HuH-7 (cell line): Measurements from ENCODE around the gene CTAGE1.

Experiments
- DNase-seq: peaks from one replicate; pipeline ENCODE4 v3.0.0; 2011; ENCODE audit warnings: low spot score

Gene CTAGE1

DNA sequence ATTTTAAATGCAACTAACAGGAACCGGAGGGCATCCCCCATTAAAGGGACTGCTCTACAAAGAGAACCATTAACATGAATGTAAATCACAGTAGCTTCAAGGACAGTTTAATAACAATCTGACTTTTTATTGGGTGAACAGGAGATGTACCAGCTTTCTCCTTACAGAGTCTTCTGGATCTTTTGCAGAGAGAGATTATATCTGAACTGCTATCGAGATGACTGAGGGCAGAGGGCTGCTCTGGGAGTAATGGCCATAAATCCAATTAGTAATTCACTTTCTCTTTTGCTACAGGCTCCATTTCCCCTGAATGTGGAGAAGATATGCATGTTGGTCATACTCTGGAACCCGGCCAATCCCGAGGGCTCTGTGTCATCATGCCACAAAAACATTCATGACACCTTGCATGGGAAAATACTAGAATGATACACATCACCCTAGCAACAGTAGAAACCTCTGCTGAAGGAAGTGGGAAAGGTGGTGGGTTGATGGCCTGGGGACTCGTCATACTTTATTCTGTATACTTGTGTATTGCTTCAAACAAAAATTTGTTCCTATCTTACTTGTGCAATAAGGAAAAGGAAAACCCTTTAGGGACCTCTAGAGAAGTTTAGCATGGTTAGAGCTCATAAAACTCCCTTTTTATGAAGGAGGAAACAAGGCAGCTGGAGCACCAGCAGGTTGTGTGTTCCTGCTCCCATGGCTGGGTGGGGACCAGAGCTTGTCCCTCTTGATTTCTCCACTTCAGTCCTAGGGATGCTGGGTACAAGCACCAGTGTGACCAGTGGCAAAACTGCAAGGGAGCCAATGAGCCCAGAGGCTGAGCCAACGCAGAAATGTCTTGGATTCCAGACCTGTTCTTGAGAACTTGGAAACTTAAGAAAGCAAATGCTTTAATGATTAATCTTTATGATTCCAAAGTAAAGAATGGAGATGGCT, 26.0 kb downstream of the CTAGE1 start:
- no peak for DNase-seq

DNA sequence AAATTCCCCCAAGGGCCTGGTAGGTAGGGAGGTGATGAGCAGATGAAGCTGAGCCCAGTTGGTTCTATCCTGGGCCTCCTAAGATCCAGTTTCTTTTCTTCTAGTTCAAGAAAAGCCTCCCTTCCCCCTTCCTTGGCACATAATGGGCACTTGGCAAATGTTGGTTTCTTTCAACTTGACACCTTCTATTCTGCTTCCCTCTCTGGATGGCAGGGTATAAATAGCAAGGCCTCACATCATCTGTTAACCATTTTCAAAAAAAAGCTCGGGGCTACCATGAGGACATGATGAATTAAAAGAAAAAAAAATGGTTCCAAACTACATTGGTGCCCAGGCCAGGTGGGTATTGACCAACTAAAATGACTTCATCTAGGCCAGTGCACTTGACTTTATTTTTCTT, 29.9 kb downstream of the CTAGE1 start:
- no peak for DNase-seq

DNA sequence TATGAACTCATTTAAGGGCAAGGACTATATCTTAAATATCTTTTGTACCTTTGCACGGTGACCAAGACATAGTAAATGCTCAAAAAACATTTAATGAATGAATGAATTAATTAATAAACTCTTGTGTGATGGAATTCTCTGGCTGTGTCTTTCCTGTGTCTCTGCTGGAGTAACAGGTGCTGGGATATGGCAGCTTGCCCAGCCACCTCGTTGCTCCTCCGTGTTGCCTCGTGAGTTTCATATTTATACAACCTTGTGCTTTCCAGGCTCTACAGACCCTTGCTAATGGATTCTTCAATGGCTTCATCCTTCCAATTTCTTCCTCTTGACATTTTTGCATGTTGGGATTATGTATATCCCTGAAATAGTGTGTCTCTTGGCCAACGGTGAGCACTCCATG, 30.4 kb downstream of the CTAGE1 start:
- no peak for DNase-seq

DNA sequence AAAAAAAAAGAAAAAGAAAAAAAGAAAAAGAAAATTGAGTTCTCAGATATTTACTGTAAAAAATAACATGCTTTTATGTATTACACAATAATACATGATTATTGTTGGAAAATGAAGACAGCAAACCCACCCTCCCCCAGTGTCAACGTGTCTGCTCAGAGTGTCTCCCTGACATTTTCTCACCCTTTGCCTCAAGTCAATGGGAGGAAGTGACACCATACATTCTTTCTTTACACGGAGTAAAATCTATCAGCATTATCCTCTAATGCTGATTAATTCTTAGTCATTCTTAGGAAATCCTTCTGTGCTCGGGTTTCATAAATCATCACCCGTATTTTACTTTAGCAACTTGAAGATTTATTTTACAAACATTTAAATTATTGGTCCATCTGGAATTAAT, 32.0 kb downstream of the CTAGE1 start:
- DNase-seq = no peak

DNA sequence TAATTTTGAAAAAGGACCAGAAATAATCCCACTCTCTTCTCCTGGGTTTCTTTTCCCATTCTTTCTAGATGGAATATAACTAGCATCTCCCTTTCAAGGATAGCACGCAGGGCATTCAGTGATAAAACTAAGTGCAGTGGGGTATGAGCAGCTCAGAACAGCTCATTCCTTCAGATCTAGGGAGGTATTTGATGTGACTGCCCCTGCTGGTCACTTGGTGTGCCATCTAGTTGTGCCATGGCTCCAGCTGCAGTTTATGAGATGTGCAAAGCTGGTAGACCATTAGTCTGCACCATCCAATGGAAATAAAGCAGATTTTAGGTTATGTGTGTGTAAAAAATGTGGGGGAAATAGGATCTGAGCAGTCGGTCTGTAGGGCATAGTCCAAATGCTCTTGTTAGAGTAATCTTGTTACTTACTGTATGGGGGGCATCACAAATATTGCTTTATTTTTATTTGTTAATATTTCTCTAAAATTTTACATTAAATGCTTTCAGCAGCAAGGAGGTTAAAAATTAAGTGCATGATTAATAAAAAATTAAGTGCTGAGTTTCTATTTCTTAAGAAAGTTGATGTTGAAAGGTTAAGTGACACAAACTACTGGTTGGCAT, 38.9 kb downstream of the CTAGE1 start:
- DNase-seq = peak; percentile 35

DNA sequence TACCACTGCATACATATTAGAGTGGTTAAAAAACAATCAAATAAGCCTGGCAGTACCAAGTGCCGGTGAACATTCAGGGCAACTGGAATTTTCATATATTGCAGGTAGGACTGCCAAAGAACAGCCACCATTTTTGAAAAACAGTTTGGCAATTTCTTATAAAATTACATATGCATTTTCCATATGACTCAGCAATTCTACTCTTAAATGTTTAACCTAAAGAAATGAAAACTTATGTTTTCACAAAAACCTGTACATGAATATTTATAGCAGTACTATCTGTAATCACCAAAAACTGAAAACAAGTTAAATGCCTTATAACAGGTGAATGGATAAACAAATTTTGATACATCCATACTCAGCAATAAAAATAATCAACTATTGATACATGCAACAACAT, 39.9 kb downstream of the CTAGE1 start:
- DNase-seq = no peak

DNA sequence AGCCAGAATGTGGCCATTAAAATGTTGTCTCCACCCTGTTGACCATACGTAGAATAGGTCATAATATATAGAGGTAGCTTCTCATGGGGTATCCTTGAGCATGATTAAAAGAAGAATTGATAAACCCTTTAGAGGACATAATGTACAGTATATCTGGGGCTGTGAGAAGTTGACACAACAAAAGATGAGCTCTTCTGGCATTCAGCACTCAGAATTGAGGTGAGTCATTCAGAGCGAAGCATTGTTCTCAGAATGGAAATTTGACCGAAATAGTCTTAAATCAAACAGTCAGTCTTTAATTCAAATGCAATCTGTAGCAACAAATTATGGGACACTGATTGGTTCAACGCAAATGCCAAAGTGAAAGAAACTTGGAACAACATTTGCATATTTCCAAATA, 47.3 kb downstream of the CTAGE1 start:
- no peak for DNase-seq

DNA sequence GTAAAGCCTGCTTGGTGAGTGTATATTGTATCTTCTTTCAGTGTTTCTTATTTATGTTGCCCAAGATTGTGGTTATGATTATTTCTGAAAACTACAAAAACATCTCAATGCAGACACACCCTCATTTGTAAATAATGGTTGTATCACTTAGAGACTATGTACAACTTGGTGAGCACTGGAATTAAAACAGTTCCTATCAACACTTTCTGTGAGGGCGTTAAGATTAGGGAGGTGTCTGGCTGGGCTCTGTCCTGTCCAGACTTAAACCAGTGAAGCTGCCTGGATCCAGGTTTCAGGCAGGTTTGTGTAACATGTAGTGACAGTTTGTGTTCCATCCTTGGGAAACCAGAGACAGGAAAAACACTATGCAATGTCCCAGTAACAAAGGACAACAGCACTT, 49.7 kb downstream of the CTAGE1 start:
- no peak for DNase-seq

DNA sequence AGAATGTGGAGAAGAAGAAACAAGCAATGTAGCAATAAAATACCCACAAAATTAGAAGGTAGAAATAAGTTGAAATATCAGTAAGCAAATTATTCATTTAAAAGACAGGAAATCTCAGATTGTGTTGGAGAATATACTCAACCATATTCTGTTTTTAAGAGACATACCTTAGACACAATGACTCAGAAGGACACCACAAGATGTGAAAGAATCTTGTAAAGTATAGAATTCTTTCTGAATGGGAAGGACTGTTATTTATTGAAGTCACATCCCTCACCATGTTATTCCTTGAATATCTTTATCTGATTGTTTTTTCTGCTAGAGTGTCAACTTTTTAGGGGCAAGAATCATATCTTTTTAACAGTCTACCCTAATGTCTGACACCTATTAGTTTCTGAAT, 50.4 kb downstream of the CTAGE1 start:
- DNase-seq = no peak

DNA sequence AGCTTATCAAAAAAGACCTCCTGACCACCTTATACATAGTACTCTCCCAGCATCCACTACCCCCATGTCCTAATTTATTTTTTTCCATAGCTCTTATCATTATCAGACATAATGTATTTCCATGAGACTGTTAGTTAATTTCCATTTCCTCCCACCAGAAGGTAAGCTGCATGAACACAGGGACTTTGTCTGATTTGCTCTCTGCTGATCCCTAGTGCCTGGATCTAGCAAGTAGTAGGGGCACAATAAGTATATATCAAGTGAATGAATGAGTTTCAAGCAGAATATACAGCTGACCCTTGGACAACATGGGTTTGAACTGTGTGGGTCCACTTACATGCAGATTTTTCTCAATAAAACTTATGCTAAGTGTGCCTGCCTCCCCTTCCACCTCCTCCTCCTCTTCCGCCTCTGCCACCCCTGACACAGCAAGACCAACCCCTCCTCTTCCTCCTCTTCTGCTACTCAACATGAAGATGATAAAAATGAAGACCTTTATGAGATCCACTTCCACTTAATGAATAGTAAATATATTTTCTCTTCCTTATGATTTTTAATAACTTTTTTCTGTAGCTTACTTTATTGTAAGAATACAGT, 53.8 kb downstream of the CTAGE1 start:
- DNase-seq = no peak
